Stimulated activated CD8-positive, alpha-beta memory T cell treated with anti-CD3 and anti-CD28 coated beads, Interleukin-12 subunit alpha, Interleukin-12 subunit beta, amount 100 ng/mL, for 1 hour (primary cell): ENCODE measurements around the gene KIAA0825.
"Not testable (repeated sequence)": the region's sequence is repeated elsewhere in the genome, so short reads cannot be mapped to it uniquely, and the experiment has no call there.

ENCODE experiments used
- DNase-seq: peaks from one replicate; pipeline ENCODE4 v3.0.0-alpha.2; 2020; ENCODE audit warnings: low read depth

The KIAA0825 gene

DNA sequence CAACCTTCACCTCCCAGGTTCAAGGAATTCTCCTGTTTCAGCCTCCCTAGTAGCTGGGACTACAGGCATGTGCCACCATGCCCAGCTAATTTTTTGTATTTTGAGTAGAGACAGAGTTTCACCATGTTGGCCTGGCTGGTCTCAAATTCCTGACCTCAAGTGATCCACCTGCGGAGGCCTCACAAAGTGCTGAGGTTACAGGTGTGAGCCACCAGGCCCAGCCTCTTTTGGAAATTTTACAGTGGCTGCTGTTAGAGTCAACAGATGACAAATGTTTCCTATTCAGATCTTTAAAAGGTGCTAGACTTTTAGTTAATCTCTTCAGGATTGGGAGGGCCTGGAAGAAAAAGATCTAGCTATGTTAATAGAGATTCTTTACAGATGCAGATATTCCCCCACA lies 45.1 kb downstream of the KIAA0825 start:
- DNase-seq = not testable (repeated sequence)

GRCh38 chr5:94571415-94571814 lies 47.0 kb downstream of the KIAA0825 start:
- no peak for DNase-seq

DNA sequence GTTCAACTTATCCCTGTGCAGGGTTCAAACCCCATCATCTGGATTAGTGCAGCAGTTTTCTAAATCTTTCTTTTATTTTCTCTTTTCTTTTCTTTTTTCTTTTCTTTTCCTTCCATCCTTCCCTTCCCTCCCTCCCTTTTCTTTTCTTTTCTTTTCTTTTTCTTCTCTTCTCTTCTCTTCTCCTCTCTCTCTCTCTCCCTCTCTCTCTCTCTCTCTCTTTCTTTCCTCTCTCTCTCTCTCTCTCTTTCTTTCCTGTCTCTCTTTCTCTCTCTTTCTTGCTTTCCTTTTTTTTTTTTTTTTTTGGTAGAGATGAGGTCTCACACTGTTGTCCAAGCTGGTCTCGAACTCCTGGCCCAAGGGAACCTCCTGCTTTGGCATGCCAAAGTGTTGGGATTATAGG lies 53.6 kb downstream of the KIAA0825 start:
- DNase-seq = no peak

DNA sequence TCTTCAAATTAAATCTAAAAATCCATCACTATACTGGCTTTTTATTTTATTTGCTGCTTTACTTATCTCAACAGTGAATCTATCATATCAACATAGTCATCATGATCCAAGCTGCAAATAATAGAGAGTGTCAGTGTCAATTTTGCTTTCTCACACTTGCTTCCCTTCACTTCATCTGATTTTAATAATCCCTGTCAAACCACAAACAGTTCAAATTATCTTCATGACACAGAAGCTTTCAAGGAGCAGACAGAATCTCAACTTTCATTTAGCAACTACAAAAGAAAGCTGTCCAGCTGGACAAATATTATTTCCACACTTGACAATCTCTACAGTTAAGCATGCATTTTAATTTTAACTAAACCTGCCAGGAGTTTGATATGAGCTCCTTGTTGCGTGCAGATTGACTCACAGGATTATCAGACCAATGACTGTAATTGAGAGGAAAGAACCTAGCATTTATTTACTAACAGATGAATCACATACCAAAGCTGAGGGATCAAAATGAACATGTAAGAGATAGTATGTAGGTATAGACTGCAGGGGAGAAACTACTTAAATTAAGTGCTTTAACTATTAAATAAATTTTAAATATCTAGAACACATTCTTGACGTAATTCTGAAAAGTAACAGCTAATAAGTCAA lies 56.0 kb downstream of the KIAA0825 start:
- no peak for DNase-seq

- no peak for DNase-seq
Observed at GRCh38 chr5:94558028-94558427, 60.4 kb downstream of the KIAA0825 start.

GRCh38 chr5:94551858-94552257 lies 66.5 kb downstream of the KIAA0825 start:
- no peak for DNase-seq

GRCh38 chr5:94545870-94546625 lies 72.4 kb downstream of the KIAA0825 start:
- DNase-seq = no peak

DNA sequence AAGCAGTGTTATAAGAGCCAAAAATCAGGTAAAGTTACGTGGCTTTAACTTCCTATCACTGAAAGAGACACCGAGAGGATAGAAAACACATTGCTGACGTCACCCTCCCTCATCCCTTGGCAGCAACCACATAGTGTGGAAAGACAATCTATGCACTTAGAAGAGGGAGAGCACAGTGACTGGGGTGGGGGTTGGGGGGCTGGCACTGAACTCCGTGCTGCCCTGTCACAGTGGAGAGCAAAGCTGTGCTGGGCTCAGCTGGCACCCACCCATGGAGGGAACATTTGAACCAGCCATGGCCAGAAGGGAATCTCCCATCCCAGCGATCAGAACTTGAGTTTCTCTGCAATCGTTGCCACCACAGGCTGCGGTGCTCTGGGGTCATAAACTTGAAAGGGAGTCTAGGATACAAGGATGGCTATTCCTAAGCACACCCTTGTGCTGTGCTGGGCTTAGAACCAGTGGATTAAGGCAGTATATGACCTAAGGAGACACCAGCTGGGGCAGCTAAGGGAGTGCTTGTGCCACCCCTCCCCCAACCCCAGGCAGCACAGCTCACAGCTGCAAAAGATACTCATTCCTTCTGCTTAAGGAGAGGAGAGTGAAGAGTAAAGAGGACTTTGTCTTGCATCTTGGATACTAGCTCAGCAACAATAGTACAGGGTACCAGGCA lies 73.4 kb downstream of the KIAA0825 start:
- no peak for DNase-seq

DNA sequence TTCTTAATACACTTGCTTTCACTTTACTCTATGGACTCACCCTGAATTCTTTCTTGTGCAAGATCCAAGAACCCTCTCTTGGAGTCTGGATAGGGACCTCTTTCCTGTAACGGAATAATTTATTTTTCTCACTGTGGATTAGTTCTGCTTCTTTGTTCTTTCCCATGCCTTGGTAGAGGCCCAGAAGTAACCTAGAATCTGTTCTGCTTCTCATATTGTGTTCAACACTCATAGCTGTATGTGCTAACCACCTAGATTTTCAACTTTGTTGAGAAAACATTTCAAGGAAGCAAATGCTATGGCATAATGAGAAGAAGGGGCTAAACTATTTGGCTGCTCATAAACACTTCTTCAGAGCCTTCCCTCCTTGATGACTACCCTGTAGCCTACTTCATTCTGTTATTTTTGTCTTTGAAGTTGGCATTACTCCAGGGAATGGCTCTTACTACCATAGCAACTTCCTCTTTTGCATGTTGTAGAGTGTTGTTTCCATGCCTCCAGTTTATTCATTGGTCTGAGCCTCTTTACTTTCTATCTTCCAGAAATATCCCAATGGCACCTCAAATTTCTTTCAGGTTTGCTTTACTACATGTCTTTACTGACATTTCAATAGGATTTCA lies 74.3 kb downstream of the KIAA0825 start:
- no peak for DNase-seq

- no peak for DNase-seq
Observed at GRCh38 chr5:94540856-94541494, 77.4 kb downstream of the KIAA0825 start.

GRCh38 chr5:94538260-94538659 lies 80.1 kb downstream of the KIAA0825 start:
- DNase-seq = no peak

GRCh38 chr5:94526706-94527105 lies 91.7 kb downstream of the KIAA0825 start:
- no peak for DNase-seq

- DNase-seq = no peak
Observed at GRCh38 chr5:94524841-94525697, 93.3 kb downstream of the KIAA0825 start.

DNA sequence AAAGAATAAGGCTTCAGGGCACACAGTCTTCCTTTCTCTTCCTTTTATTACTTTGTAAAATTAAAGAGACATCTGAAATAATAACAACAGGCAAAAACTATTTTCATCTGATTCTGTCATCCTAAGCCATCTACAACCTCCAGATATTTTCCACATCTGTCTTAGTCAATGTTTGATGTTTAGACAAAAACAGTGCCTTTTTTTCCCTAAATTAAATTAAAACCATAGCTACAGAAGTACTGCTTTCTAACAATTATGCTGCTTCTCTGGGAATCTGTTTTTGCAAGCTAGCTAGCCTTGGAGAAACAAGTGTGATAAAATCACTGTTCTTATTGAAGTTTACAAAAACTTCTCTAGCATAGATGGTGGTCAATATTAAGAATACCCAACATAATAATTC lies 95.4 kb downstream of the KIAA0825 start:
- no peak for DNase-seq

DNA sequence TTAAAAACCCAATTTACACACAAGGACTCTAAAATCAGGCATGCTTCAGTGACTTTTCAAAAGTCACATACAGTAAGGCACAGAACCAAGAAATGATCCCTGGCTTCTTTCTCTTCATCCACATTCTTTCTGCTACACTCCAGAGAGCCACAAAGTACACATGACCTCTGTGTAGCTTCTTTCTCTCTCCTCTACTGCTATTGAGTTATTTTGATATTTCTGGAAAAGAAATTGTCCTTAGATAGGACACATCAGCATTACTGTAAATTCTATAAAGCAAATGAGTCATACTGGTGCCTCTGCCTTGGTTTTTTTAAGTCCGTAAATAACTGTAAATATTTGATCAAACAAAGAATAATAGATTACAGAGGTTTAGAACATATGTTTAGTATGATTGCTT lies 96.3 kb downstream of the KIAA0825 start:
- DNase-seq = no peak

DNA sequence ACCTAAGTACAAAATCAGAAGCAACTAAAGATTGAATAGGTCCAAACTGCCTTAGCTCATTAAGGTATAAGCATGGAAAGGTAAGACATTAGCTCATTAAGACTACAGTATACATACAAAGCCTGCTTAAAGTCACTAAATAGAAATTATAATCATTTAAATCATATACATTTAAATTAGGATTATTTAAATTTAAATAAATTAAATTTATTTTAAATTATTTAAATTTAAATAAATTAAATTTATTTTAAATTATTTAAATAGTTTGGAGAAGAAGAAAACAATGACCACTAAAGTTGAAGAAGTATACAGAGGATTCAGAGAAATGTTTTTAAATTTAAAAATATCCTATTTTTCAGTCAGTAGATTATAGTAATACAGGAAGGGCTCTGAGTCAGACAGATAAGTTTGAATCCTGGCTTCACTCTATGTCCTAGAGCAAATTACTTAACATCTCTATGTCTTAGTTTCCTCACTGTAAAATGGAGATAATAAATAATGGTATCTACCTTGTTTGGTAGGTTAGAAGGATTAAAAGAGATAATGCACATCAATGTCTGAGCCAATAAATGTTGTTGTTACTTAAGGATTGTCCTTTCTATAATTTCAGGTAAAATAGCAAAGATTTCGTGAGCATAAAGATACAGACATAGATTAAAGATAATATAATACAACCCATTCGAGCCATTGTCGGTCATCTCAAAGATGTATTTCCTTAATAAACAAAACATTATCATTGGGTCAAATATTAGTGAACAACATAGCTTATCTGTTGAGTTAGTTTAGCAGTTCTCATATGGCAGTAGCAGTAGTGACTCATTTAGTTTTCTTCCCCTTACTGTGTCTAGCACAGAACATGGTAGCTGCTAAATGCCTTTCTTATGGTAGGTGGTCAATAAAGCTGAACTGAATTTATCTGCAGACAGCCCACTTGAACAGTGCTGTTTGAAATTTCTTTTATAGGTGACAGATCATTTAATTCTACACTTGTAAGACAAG lies 100.6 kb downstream of the KIAA0825 start:
- no peak for DNase-seq

GRCh38 chr5:94516148-94516547 lies 102.3 kb downstream of the KIAA0825 start:
- no peak for DNase-seq

GRCh38 chr5:94508461-94509148 lies 109.8 kb downstream of the KIAA0825 start:
- DNase-seq = no peak

GRCh38 chr5:94505327-94506068 lies 112.9 kb downstream of the KIAA0825 start:
- no peak for DNase-seq
